H9 (cell line): ENCODE measurements around the gene RNF40. TPM values are rescaled to one million over a fixed set of nuclear protein-coding genes. Genes with fewer than 3 reads are reported as not detected.

Experiments used
- DNase-seq: peaks from one replicate; pipeline ENCODE4 v3.0.0-alpha.2; 2017
- H2AFZ ChIP-seq: one replicate; pipeline ENCODE4 v1.6.1; 2013; ENCODE audit warnings: mild to moderate bottlenecking, low read length, control low read depth, moderate library complexity
- H2AK5ac ChIP-seq: 2 replicates; pipeline ENCODE4 v1.6.1; 2013; ENCODE audit warnings: low read length, control low read depth, mixed read lengths; ENCODE audit not compliant: insufficient read length
- H2BK120ac ChIP-seq: one replicate; pipeline ENCODE4 v1.6.1; 2013; ENCODE audit warnings: low read depth, mild to moderate bottlenecking, low read length, control low read depth, inconsistent platforms; ENCODE audit not compliant: poor library complexity, severe bottlenecking
- H2BK12ac ChIP-seq: 2 replicates; pipeline ENCODE4 v1.6.1; 2013; ENCODE audit warnings: low read length, control low read depth, mixed read lengths, low read depth; ENCODE audit not compliant: insufficient read length
- H2BK15ac ChIP-seq: 2 replicates; pipeline ENCODE4 v1.6.1; 2013; ENCODE audit warnings: low read depth, low read length, control low read depth
- H2BK20ac ChIP-seq: one replicate; pipeline ENCODE4 v1.6.1; 2013; ENCODE audit warnings: low read depth, mild to moderate bottlenecking, low read length, control low read depth, inconsistent platforms; ENCODE audit not compliant: poor library complexity, severe bottlenecking
- H2BK5ac ChIP-seq: 2 replicates; pipeline ENCODE4 v1.6.1; 2013; ENCODE audit warnings: low read length, control low read depth, mixed read lengths; ENCODE audit not compliant: insufficient read length
- H3K14ac ChIP-seq: 2 replicates; pipeline ENCODE4 v1.6.1; 2013; ENCODE audit warnings: low read length, control low read depth; ENCODE audit not compliant: insufficient read depth
- H3K18ac ChIP-seq: 2 replicates; pipeline ENCODE4 v1.6.1; 2013; ENCODE audit warnings: low read depth, mild to moderate bottlenecking, mixed read lengths, low read length, control low read depth; ENCODE audit not compliant: insufficient read length
- H3K23ac ChIP-seq: 2 replicates; pipeline ENCODE4 v1.6.1; 2013; ENCODE audit warnings: low read length, control low read depth, mixed read lengths, low read depth; ENCODE audit not compliant: insufficient read length
- H3K23me2 ChIP-seq: 2 replicates; pipeline ENCODE4 v1.6.1; 2013; ENCODE audit warnings: low read depth, mild to moderate bottlenecking, mixed read lengths, low read length, control low read depth; ENCODE audit not compliant: insufficient read length, poor library complexity, severe bottlenecking
- H3K27ac ChIP-seq: 2 replicates; pipeline ENCODE4 v1.5.1; 2013; ENCODE audit warnings: low read length, control low read depth, mixed read lengths, low read depth; ENCODE audit not compliant: insufficient read length
- H3K27me3 ChIP-seq: 2 replicates; pipeline ENCODE4 v1.6.1; 2013; ENCODE audit warnings: low read length, control low read depth, inconsistent platforms; ENCODE audit not compliant: insufficient read depth
- H3K4ac ChIP-seq: 2 replicates; pipeline ENCODE4 v1.6.1; 2013; ENCODE audit warnings: low read depth, mild to moderate bottlenecking, control low read depth, inconsistent platforms, low read length, moderate library complexity
- H3K4me1 ChIP-seq: 2 replicates; pipeline ENCODE4 v1.6.1; 2013; ENCODE audit warnings: low read length, control low read depth, inconsistent platforms; ENCODE audit not compliant: insufficient read depth
- H3K4me2 ChIP-seq: 2 replicates; pipeline ENCODE4 v1.6.1; 2013; ENCODE audit warnings: low read length, control low read depth, mixed read lengths; ENCODE audit not compliant: insufficient read length, insufficient read depth
- H3K56ac ChIP-seq: 2 replicates; pipeline ENCODE4 v1.6.1; 2013; ENCODE audit warnings: low read depth, mild to moderate bottlenecking, mixed read lengths, low read length, control low read depth; ENCODE audit not compliant: insufficient read length
- H3K79me1 ChIP-seq: 2 replicates; pipeline ENCODE4 v1.6.1; 2013; ENCODE audit warnings: low read depth, mild to moderate bottlenecking, moderate library complexity, low read length, control low read depth, inconsistent platforms; ENCODE audit not compliant: insufficient read depth, poor library complexity, severe bottlenecking
- H3K79me2 ChIP-seq: 2 replicates; pipeline ENCODE4 v1.6.1; 2013; ENCODE audit warnings: low read length, control low read depth, inconsistent platforms; ENCODE audit not compliant: insufficient read depth
- H3K9ac ChIP-seq: 2 replicates; pipeline ENCODE4 v1.6.1; 2013; ENCODE audit warnings: low read length, control low read depth, mixed read lengths; ENCODE audit not compliant: insufficient read length; ENCODE audit errors: extremely low read depth
- H3K9me3 ChIP-seq: one replicate; pipeline ENCODE4 v1.6.1; 2013; ENCODE audit warnings: low read depth, low read length, inconsistent platforms; ENCODE audit not compliant: control insufficient read depth
- H3T11ph ChIP-seq: one replicate; pipeline ENCODE4 v1.6.1; 2013; ENCODE audit warnings: mild to moderate bottlenecking, low read length, control low read depth, inconsistent platforms
- H4K20me1 ChIP-seq: one replicate; pipeline ENCODE4 v1.6.1; 2013; ENCODE audit not compliant: control insufficient read depth, insufficient read length, insufficient read depth
- H4K5ac ChIP-seq: 2 replicates; pipeline ENCODE4 v1.6.1; 2013; ENCODE audit warnings: low read depth, mild to moderate bottlenecking, mixed read lengths, low read length, control low read depth; ENCODE audit not compliant: insufficient read length
- H4K8ac ChIP-seq: replicated peaks from 2 replicates; pipeline ENCODE4 v1.6.1; 2013; ENCODE audit warnings: low read length, control low read depth, mixed read lengths, low read depth; ENCODE audit not compliant: insufficient read length
- H4K91ac ChIP-seq: 2 replicates; pipeline ENCODE4 v1.6.1; 2013; ENCODE audit warnings: low read depth, mild to moderate bottlenecking, moderate library complexity, mixed read lengths, low read length, control low read depth; ENCODE audit not compliant: insufficient read length
- H3K27ac Mint-ChIP-seq, 3 experiments: 2 replicates in 2 of 3; 3 replicates in 1 of 3; pipeline ENCODE4 v1.8.0; 2020 to 2021; ENCODE audit warnings: mixed read lengths in 3 of 3, mild to moderate bottlenecking in 1 of 3, moderate library complexity in 1 of 3
- H3K27me3 Mint-ChIP-seq: 2 replicates; pipeline ENCODE4 v1.8.0; 2021; ENCODE audit warnings: low read depth, mild to moderate bottlenecking, moderate library complexity, mixed read lengths
- H3K36me3 Mint-ChIP-seq, 3 experiments: 2 replicates in 2 of 3; 3 replicates in 1 of 3; pipeline ENCODE4 v1.8.0; 2020 to 2021; ENCODE audit warnings: low read depth in 3 of 3, mixed read lengths in 3 of 3; ENCODE audit not compliant: insufficient read depth in 1 of 3
- H3K4me1 Mint-ChIP-seq, 2 experiments: 2 replicates each; pipeline ENCODE4 v1.8.0; 2020; ENCODE audit warnings: mixed read lengths in 2 of 2
- H3K4me3 Mint-ChIP-seq, 2 experiments: 2 replicates in 1 of 2; 3 replicates in 1 of 2; pipeline ENCODE4 v1.8.0; 2020 to 2021; ENCODE audit warnings: mild to moderate bottlenecking in 2 of 2, mixed read lengths in 2 of 2, moderate library complexity in 1 of 2
- H3K9me3 Mint-ChIP-seq, 2 experiments: 2 replicates in 1 of 2; 3 replicates in 1 of 2; pipeline ENCODE4 v1.8.0; 2020; ENCODE audit warnings: mild to moderate bottlenecking in 2 of 2, mixed read lengths in 2 of 2, moderate library complexity in 1 of 2
- CTCF ChIP-seq: fragments of 200-600 bp; sonication (generic); conservative IDR thresholded peaks from 3 replicates; pipeline ENCODE4 v1.8.0; 2021; ENCODE audit warnings: antibody characterized with exemption, mild to moderate bottlenecking
- WGBS: extraction: QIAGEN DNeasy Blood & Tissue Kit; methylation state at CpG from one replicate; pipeline ENCODE4 v1.1.7; 2013; ENCODE audit warnings: missing lambda C conversion rate, low lambda C conversion rate, mixed read lengths; ENCODE audit not compliant: insufficient read length; ENCODE audit errors: extremely low coverage; 5-methylcytosine and 5-hydroxymethylcytosine counted together
- long read RNA-seq: library from polyadenylated mRNA; unstranded; transcript quantifications from one replicate; pipeline ENCODE4 v2.0.0, GENCODE V29; 2020
- total RNA-seq: library from RNA; stranded (reverse); gene quantifications from 2 replicates; pipeline ENCODE4 v1.2.1, GENCODE V29; 2021

Gene RNF40
- 103 and 106 TPM in 2 replicates for total RNA-seq
- long read RNA-seq, full-length matches to known transcripts: 87 of 182 reads
- long read RNA-seq, partial matches to known transcripts: 43 of 182 reads
- long read RNA-seq, other reads (novel, unspliced or antisense): 52 of 182 reads

- Histone ChIP-seq H3K14ac (peak within 1 kb of the TSS; percentile 90), H4K5ac (no peak within 1 kb of the TSS), H2AFZ (no peak within 1 kb of the TSS), H3K27me3 (no peaks in the 10 kb centered on the region), H3K18ac (peak within 1 kb of the TSS; percentile 92), H4K20me1 (no peaks in the 10 kb centered on the region), H2BK15ac (no peak within 1 kb of the TSS), H2BK20ac (no peak within 1 kb of the TSS), H3K27ac (no peak within 1 kb of the TSS), H3K23me2 (peaks cover 20% of the 10 kb centered on the region), H3K9ac (peak within 1 kb of the TSS; percentile 93), H3K4me1 (no peaks in the 10 kb centered on the region), H3K9me3 (no peaks in the 10 kb centered on the region), H2BK12ac (no peak within 1 kb of the TSS), H2BK120ac (no peak within 1 kb of the TSS), H3K79me1 (peaks cover 6% of the 10 kb centered on the region), H3K4ac (no peak within 1 kb of the TSS), H3K4me2 (peak within 1 kb of the TSS; percentile 95), H3T11ph (no peak within 1 kb of the TSS), H3K23ac (no peak within 1 kb of the TSS), H2BK5ac (no peak within 1 kb of the TSS), H2AK5ac (no peak within 1 kb of the TSS), H3K56ac (no peak within 1 kb of the TSS), H4K91ac (no peak within 1 kb of the TSS), H3K79me2 (no peaks in the 10 kb centered on the region), H4K8ac (no peak within 1 kb of the TSS)
- no peaks in the 10 kb centered on the region for H3K9me3 Mint-ChIP-seq
- no peaks in the 10 kb centered on the region for H3K27me3 Mint-ChIP-seq
- H3K4me1 Mint-ChIP-seq: peaks cover 17 to 18% of the 10 kb centered on the region in 2 experiments
- H3K4me3 Mint-ChIP-seq: peak within 1 kb of the TSS; percentile 91 to 97
- H3K27ac Mint-ChIP-seq: peak within 1 kb of the TSS; percentile 78 to 94 (median 82); a peak in 6 of 7 replicates
- TF ChIP-seq CTCF: no peak
- H3K36me3 Mint-ChIP-seq: peaks cover 36 to 61% (median 46%) of the 10 kb centered on the region in 3 experiments
- no CpG with 5 or more reads among the region's 60 CpGs for WGBS
- peak; percentile 98 for DNase-seq
These were observed at the start of gene RNF40, which contains the start of gene CFAP119 for GRCh38 chr16:30761928-30762902. RNF40 (plus strand) TSS chr16:30762322; CDS start chr16:30762546, 224 bp downstream. CFAP119 (minus strand) TSS chr16:30762062; CDS start chr16:30761748, 314 bp downstream.
